Activated CD4-positive, alpha-beta T cell treated with anti-CD3 and anti-CD28 coated beads, Interleukin-2, amount 50 U/mL, for 16 hours (primary cell): ENCODE results near the gene HHIP.

Experiments used
- DNase-seq: peaks from one replicate; pipeline ENCODE4 v3.0.0-alpha.2; 2020

HHIP gene

DNA sequence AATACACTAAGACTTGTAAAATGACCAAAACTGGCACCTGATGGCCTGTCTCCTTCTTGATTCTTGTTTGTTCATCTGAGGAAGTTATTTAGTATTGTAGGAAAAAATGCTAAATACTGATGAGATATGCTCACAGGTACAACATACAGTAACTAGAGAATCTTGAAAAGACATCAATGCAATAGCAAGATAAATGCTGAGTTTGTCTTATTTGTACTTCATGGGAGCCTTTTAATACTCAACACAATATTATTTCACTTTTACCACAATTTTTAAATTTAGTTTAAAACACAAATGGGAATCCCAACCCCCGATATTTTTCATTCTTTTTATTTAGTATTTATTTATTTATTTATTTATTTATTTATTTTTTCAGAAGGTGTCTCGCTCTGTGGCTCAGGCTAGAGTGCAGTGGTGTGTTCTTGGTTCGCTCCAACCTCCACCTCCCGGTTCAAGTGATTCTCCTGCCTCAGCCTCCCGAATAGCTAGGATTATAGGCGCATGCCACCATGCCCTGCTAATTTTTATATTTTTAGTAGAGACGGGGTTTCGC is 12.1 kb downstream of the HHIP start:
- DNase-seq: no peak

GRCh38 chr4:144658903-144659302 is 12.9 kb downstream of the HHIP start:
- no peak for DNase-seq

DNA sequence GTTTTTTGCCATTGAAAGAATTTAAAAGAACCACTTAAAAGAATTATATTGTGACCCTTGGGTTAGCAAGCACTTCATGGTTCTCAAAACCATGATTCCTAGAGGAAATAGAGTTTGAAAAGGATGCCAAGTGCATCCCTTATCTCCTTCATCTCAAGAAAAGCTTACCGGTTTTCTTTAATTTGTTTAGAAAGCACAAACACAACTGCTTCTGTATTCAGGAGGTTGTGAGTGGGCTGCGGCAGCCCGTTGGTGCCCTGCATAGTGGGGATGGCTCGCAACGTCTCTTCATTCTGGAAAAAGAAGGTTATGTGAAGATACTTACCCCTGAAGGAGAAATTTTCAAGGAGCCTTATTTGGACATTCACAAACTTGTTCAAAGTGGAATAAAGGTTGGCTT is 13.5 kb downstream of the HHIP start:
- no peak for DNase-seq

DNA sequence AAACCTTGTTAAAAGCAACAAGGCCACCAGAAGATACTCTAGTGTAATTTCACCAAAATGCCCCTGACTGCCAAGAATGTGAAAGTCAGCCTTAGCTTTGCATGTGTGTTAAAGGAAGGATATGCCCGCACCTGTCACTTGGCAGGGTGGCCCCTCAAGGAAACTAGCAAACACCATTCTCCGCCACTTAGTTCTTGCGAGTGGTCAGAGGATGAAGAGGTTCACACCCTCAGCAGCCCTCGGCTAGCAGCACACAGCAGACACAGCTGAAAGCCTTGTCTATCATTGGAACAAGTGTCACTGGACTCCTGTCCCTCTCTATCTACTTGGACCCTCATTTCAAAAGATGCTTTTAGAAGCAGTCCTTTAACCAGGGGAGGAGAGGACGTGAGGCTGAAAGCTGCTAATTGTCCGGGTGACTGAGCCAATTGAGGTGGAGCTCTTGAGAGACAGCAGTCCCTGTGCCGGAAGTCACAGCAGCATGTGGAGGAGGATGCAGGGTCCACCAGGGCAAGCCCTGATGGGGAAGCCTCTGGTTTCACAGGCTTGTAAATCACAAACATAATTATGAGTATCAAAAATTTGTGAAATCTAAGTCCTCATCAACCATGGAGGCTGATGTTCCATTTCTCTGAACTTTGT is 18.0 kb downstream of the HHIP start:
- no peak for DNase-seq

DNA sequence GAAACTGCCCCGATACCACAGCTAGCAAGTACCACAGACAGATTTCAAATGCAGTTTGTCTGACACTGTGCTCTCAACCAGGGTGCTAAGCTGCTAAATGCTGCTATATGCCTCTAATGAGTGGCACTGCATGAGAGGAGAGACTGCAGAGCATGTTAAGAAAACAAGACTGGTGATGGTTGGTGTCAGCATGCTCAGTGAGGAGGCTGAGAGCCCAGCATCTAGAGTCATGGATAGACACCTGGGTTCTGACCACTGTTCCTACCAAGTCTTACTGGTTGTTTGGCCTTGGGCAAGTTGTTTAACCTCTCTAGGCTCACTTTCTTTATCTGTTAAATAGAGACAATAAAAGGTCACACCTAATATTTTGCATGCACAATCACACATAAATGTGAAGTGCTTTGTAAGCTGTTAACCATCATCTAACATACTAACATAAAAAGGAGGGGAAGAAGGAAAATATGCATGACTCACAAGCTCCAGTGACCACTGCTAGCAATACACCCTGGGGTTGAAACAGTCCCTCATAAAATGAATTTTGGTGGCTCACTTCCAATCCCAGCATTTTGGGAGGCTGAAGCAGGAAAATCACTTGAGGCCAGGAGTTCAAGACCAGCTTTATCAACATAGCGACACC is 20.7 kb downstream of the HHIP start:
- no peak for DNase-seq

GRCh38 chr4:144667500-144667899 is 21.5 kb downstream of the HHIP start:
- DNase-seq: no peak

DNA sequence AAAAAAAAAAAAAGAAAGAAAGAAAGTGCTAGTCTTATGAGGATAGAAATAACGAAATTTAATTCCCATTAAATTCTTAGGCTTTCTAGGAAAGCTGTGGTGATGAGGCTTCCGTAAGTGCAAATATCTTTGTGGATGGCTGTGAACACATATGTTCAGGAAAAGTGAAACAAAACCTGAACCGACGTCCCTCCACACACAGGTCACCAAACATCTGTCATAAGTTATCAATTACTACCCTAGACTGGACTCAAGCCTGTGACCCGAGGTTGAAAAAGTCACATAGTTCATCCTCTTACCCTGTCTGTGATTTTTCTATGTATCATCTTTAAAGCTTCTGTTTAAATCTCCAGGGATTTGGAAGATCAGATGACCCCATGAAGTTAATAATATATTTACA is 24.8 kb downstream of the HHIP start:
- DNase-seq: no peak

DNA sequence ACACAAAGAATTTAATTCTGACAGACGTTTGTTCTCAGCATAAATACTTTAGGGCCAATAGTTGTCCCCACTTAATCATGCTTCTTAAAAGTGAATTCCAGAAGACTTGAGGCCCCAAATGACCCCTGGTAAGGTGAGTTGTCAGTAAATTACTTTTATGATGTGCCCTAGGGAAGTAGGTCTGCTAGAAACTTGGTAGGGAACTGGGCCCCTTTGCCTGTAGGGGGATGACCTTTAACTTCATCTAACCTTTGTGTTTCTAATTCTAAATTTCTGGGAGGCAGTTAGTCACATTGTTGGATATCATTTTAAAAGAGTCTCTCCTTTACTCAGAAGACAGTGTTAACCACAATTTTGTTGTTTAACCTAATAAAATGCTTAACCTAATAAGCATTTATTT is 28.8 kb downstream of the HHIP start:
- DNase-seq: no peak

DNA sequence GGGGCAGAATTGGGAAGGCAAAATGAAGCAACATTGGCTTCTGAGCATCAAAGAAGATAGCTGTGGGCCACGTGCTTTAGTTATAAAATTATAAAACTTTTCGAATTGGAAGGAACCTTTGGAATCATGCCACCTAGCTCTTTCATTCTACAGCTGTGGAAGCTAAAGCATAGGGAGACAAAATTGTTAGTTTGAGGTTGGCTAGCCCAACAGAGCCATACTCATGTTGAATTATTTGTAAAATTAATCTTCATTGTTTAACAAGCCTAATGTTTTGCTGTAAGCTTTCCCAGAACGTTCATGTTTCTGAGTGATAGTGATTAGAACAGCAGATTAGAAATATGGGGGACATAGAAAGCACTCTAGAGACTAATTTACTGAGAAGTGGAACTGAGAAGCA is 35.9 kb downstream of the HHIP start:
- no peak for DNase-seq

DNA sequence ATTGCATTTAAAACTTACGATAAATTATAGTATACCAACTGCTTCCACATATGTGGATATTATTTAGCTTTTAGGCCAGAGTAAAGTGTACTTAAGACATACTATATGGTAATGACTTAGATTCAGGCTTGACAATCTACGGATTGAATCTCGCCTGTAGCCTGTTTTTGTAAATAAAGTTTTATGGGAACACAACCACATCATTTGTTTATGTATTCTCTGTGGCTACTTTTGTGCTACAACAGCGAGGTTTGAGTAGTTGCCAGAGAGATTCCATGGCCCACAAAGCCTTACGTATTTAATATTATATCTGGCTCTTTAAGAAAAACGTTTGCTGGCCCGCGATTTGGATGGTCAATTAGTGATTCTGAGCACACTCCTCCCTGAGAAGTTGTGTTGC is 37.6 kb downstream of the HHIP start:
- no peak for DNase-seq

GRCh38 chr4:144685911-144686310 is 40.0 kb downstream of the HHIP start:
- no peak for DNase-seq

DNA sequence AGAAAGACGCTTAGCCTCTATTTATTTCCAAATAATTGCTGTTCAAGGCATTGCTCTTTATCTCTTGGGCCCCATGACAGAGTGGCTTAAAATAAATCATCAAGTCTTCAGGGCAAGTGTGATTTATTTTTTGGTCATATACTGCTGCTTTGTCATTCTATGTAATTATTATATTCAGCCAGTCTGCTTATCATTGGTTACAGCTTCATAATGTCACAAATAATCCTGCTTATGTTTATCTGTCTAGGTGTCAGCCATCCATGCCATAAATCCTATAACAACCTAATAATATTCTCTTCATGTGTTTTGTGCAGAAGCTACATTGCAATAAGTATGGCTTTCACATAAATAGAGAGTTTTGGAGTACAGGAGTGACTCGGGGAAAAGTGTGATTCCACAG is 41.0 kb downstream of the HHIP start:
- no peak for DNase-seq

GRCh38 chr4:144687466-144687865 is 41.5 kb downstream of the HHIP start:
- DNase-seq: no peak

DNA sequence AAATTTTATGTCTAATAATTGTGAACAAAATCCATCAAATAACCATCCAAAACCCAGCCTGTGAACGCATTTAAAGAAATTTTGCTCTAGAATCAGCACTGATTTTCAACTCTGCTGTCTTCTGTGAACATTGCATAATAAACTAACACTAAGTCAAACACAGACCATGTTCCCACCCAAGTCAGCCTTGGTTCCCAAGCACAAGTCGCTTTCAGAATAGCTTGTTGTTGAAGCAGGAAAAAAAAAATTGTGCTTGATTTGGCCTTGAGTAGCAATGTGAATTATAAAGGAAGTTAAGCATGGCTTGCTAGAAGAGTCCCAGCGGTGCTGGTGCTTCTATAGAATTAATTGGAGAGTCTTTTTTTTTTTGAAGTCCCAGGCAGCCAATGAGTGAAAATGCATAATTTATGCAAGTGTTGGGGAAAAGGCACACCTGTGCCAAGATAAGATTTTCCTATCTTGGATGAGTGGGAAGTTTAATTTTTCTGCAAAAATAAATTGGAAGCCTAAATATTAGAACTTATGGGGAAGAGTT is 42.1 kb downstream of the HHIP start:
- DNase-seq: no peak

GRCh38 chr4:144689125-144689524 is 43.2 kb downstream of the HHIP start:
- no peak for DNase-seq

DNA sequence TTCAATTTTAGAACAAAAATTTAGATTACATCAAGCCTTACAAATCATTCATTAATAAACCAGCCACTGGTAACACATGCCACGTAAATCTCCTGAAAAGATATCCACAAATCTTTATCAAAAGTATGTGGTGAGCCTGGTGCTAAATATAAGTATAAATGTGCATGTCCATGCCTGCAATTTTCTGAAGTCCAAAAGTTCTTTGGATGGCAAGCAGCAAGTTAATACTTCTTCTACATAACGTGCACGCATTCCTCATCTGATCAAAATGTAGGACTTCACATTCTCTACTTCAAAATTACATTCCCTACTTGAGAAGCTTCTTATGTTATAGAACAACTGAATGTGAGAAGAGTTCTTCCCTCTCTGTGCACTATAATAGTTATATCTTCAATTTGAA is 49.8 kb downstream of the HHIP start:
- DNase-seq: no peak

DNA sequence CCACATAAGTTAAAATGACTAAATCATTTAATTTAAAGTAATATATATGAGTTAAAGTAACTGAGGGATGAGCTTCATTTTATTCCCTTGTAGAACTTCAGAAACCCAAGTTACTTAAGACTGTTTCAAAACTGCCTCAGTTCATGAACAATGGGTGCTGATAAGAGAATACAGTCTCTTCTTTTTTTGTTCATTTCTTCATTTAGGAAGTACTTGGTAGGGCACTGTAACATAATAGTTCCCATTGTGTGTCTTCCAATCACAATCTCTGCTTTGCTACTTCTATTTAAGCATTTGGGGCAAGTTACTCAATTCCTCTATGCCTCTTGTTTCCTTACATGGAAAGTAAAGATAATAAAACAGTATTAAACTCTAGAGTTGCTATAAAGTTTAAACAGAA is 50.4 kb downstream of the HHIP start:
- DNase-seq: no peak

GRCh38 chr4:144699565-144699964 is 53.6 kb downstream of the HHIP start:
- no peak for DNase-seq

GRCh38 chr4:144701683-144702233 is 55.8 kb downstream of the HHIP start:
- DNase-seq: no peak

DNA sequence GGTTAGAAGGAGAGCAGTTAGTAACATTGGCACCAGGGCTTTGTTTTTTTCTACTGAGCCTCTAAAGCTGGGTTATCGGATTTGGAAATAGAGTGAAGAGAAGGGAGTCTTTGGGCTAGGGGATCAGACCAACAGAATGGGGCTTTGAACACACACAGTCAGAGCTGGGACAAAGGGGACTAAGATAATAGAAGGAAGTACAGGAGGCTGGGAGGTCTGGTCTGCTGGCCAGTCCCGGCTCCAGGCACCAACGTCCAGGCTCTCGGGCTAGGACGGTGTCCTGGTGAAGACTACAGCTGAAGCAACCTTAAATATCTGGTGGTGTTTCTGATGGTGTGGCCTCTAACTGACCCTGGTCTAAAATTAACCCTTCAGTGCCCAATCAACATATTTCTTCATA is 57.5 kb downstream of the HHIP start:
- DNase-seq: no peak

DNA sequence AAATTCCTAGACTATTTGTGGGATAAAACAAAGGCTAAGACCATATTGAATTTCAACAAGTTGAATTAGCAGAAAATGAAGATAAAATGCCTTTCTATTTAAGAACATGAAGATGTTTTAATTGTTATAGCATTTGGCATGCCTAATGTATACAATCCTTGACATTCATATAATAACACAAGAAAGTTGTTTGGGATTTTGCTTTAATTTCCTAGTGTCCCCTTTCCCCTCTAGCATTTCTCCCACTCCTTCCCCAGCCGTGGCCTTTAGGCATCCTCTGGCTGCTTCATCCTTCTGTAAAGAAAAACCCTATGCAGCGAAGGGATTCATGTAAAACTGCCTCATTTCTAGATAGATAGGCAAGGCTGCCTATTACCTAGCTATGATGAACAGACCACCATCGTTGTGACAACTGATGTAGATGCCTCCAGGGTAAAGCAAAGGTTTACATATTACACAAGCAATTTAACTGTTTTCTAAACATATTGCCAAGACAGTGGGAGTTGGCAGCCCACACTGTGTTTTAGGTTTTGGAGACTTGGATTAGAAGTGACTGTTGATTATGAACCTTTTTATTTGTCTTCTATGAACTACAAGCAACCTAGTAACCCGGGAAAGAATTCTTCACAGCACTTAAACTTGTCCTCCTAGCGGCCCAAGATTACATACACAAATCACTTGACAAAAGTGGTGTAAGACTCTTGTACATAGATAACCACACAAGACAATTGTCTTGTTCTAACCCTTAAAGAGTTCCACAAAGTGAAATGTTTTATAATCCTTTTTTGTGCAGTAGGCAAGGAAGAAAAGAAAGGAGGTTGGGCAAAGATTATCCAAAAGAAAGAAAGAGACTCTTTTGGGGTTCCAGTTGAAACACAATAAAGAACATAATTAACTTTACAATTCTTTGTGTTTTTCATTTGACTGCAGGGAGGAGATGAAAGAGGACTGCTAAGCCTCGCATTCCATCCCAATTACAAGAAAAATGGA is 59.9 kb downstream of the HHIP start:
- DNase-seq: no peak

- no peak for DNase-seq
These were observed 63.2 kb downstream of the HHIP start for GRCh38 chr4:144709159-144709558.
